SK-N-SH treated with all-trans-retinoic acid at 6 μM for 48 hours (cell line): Measurements from ENCODE around the gene EHD4.

Source experiments
- ATAC-seq: fragments of 200-7000 bp; cut with Tn5 transposase; 3 replicates; pipeline ENCODE4 v1.9.1; 2020; ENCODE audit warnings: mild to moderate bottlenecking, moderate library complexity
- ARNTL ChIP-seq: fragments of 450-650 bp; formaldehyde crosslinking; IDR thresholded peaks from 2 replicates; pipeline ENCODE4 v1.5.0; 2020; ENCODE audit warnings: low read depth, mild to moderate bottlenecking, moderate library complexity, borderline replicate concordance
- BACH2 ChIP-seq: fragments of 250-450 bp; sonication (Bioruptor Pico); IDR thresholded peaks from 2 replicates; pipeline ENCODE4 v1.9.0; 2021; ENCODE audit warnings: mild to moderate bottlenecking, borderline replicate concordance
- CREB5 ChIP-seq: fragments of 250-450 bp; sonication (Bioruptor Pico); IDR thresholded peaks from 2 replicates; pipeline ENCODE4 v1.5.1; 2020; ENCODE audit warnings: low read depth, mild to moderate bottlenecking, moderate library complexity
- CSDC2 ChIP-seq: fragments of 250-450 bp; sonication (Bioruptor Pico); IDR thresholded peaks from 2 replicates; pipeline ENCODE4 v1.5.0; 2020; ENCODE audit warnings: mild to moderate bottlenecking, moderate library complexity
- ESRRG ChIP-seq: fragments of 250-450 bp; sonication (Bioruptor Pico); IDR thresholded peaks from 2 replicates; pipeline ENCODE4 v1.6.1; 2021; ENCODE audit warnings: mild to moderate bottlenecking
- GLIS3 ChIP-seq: fragments of 250-450 bp; sonication (Bioruptor Pico); IDR thresholded peaks from 2 replicates; pipeline ENCODE4 v1.5.0; 2020; ENCODE audit warnings: mild to moderate bottlenecking, moderate library complexity
- ISL1 ChIP-seq: fragments of 250-450 bp; sonication (Bioruptor Pico); IDR thresholded peaks from 2 replicates; pipeline ENCODE4 v2.1.2; 2022; ENCODE audit warnings: mild to moderate bottlenecking, moderate library complexity
- OSR1 ChIP-seq: fragments of 250-450 bp; sonication (Bioruptor Pico); IDR thresholded peaks from 2 replicates; pipeline ENCODE4 v1.8.0; 2022; ENCODE audit warnings: moderate library complexity, mild to moderate bottlenecking, inconsistent platforms
- PATZ1 ChIP-seq: fragments of 250-450 bp; sonication (Bioruptor Pico); IDR thresholded peaks from 2 replicates; pipeline ENCODE4 v1.8.0; 2020; ENCODE audit warnings: mild to moderate bottlenecking, moderate library complexity, borderline replicate concordance
- PPARA ChIP-seq: fragments of 250-450 bp; sonication (Bioruptor Pico); IDR thresholded peaks from 2 replicates; pipeline ENCODE4 v1.5.0; 2020; ENCODE audit warnings: mild to moderate bottlenecking, borderline replicate concordance
- SNAI2 ChIP-seq: fragments of 250-450 bp; sonication (Bioruptor Pico); IDR thresholded peaks from 2 replicates; pipeline ENCODE4 v1.5.0; 2020; ENCODE audit warnings: mild to moderate bottlenecking, moderate library complexity
- TCF4 ChIP-seq: fragments of 250-450 bp; sonication (Bioruptor Pico); IDR thresholded peaks from 2 replicates; pipeline ENCODE4 v1.8.0; 2021; ENCODE audit warnings: mild to moderate bottlenecking, moderate library complexity, borderline replicate concordance
- TOX ChIP-seq: fragments of 250-450 bp; sonication (Bioruptor Pico); IDR thresholded peaks from 2 replicates; pipeline ENCODE4 v1.8.0; 2021; ENCODE audit warnings: mild to moderate bottlenecking, moderate library complexity, borderline replicate concordance
- ZC3H10 ChIP-seq: fragments of 250-450 bp; sonication (Bioruptor Pico); IDR thresholded peaks from 2 replicates; pipeline ENCODE4 v1.5.1; 2021; ENCODE audit warnings: mild to moderate bottlenecking, moderate library complexity
- ZFP3 ChIP-seq: fragments of 250-450 bp; sonication (Bioruptor Pico); IDR thresholded peaks from 2 replicates; pipeline ENCODE4 v1.5.0; 2020; ENCODE audit warnings: mild to moderate bottlenecking, moderate library complexity
- ZFP30 ChIP-seq: fragments of 450-650 bp; formaldehyde crosslinking; IDR thresholded peaks from 2 replicates; pipeline ENCODE4 v1.5.0; 2022; ENCODE audit warnings: mild to moderate bottlenecking, moderate library complexity
- ZNF565 ChIP-seq: fragments of 450-650 bp; formaldehyde crosslinking; conservative IDR thresholded peaks from 2 replicates; pipeline ENCODE4 v1.5.0; 2020; ENCODE audit warnings: low read depth, mild to moderate bottlenecking, moderate library complexity
- ZNF70 ChIP-seq: fragments of 450-650 bp; formaldehyde crosslinking; IDR thresholded peaks from 2 replicates; pipeline ENCODE4 v1.5.0; 2020; ENCODE audit warnings: mild to moderate bottlenecking, moderate library complexity
- ZNF8 ChIP-seq: fragments of 450-650 bp; formaldehyde crosslinking; IDR thresholded peaks from 2 replicates; pipeline ENCODE4 v1.5.0; 2020; ENCODE audit warnings: mild to moderate bottlenecking, moderate library complexity
- TF ChIP-seq, protein P1 (sequence below): fragments of 250-450 bp; sonication (Bioruptor Pico); IDR thresholded peaks from 2 replicates; pipeline ENCODE4 v1.8.0; 2021; ENCODE audit warnings: low read depth, mild to moderate bottlenecking, moderate library complexity, borderline replicate concordance
- TF ChIP-seq, protein P2 (sequence below): fragments of 250-450 bp; sonication (Bioruptor Pico); IDR thresholded peaks from 2 replicates; pipeline ENCODE4 v1.5.1; 2021; ENCODE audit warnings: mild to moderate bottlenecking, moderate library complexity

EHD4 gene

GRCh38 chr15:41928100-41928499 lies 44.3 kb downstream of the EHD4 start (continued):
- TF ChIP-seq ZNF565 (no peak), BACH2 (CRISPR knock-in tag) (no peak), OSR1 (CRISPR knock-in tag) (no peak)

- no peak for ATAC-seq
- TF ChIP-seq PPARA (CRISPR knock-in tag) (no peak), ZFP30 (CRISPR knock-in tag) (no peak), ESRRG (no peak), ZC3H10 (CRISPR knock-in tag) (no peak), TCF4 (CRISPR knock-in tag) (no peak), CSDC2 (CRISPR knock-in tag) (no peak), BACH2 (CRISPR knock-in tag) (no peak), ISL1 (CRISPR knock-in tag) (no peak), OSR1 (CRISPR knock-in tag) (no peak), ZNF565 (no peak), TOX (no peak), PATZ1 (CRISPR knock-in tag) (no peak)
Measured at GRCh38 chr15:41927536-41927935, 44.8 kb downstream of the EHD4 start.

GRCh38 chr15:41926185-41927056 lies 45.9 kb downstream of the EHD4 start:
- no peak for ATAC-seq
- TF ChIP-seq CSDC2 (CRISPR knock-in tag), result no peak
- TF ChIP-seq ZC3H10 (CRISPR knock-in tag), result no peak
- no peak for TF ChIP-seq ZFP30 (CRISPR knock-in tag)
- no peak for TF ChIP-seq OSR1 (CRISPR knock-in tag)
- TF ChIP-seq ZNF565, result no peak
- TF ChIP-seq PPARA (CRISPR knock-in tag), result no peak
- TF ChIP-seq ZNF8, result no peak
- TF ChIP-seq TOX, result no peak
- TF ChIP-seq SNAI2 (CRISPR knock-in tag), result no peak
- TF ChIP-seq TCF4 (CRISPR knock-in tag), result no peak
- TF ChIP-seq, protein P1, sequence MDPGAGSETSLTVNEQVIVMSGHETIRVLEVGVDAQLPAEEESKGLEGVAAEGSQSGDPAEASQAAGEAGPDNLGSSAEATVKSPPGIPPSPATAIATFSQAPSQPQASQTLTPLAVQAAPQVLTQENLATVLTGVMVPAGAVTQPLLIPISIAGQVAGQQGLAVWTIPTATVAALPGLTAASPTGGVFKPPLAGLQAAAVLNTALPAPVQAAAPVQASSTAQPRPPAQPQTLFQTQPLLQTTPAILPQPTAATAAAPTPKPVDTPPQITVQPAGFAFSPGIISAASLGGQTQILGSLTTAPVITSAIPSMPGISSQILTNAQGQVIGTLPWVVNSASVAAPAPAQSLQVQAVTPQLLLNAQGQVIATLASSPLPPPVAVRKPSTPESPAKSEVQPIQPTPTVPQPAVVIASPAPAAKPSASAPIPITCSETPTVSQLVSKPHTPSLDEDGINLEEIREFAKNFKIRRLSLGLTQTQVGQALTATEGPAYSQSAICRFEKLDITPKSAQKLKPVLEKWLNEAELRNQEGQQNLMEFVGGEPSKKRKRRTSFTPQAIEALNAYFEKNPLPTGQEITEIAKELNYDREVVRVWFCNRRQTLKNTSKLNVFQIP (CRISPR knock-in tag), result no peak
- TF ChIP-seq, protein P2, sequence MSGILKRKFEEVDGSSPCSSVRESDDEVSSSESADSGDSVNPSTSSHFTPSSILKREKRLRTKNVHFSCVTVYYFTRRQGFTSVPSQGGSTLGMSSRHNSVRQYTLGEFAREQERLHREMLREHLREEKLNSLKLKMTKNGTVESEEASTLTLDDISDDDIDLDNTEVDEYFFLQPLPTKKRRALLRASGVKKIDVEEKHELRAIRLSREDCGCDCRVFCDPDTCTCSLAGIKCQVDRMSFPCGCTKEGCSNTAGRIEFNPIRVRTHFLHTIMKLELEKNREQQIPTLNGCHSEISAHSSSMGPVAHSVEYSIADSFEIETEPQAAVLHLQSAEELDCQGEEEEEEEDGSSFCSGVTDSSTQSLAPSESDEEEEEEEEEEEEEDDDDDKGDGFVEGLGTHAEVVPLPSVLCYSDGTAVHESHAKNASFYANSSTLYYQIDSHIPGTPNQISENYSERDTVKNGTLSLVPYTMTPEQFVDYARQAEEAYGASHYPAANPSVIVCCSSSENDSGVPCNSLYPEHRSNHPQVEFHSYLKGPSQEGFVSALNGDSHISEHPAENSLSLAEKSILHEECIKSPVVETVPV (CRISPR knock-in tag), result no peak

DNA sequence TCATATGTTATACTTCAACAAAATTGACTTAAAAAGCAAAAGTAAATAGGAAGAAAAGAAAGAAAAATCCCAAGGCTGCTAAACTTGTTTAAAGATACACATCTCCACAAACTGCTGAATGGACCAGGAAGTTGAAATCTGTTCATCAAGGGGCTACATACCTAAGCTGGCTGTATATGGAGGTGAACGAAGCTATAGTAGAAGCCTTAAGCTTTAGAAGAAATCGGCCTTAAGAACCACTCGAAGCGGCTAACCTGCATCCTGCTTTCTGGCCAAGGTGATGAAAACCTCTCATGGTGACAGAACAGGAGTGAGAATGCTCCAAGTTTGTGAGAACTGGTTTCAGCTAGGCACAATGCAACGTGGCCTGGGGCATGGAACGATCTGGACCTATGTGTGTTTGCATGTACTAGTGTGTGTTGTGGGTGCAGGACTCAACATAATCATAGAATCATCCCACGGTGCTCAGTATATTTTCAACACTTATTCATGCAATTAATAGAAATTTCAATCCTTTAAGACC lies 47.2 kb downstream of the EHD4 start:
- ATAC-seq, result no peak
- TF ChIP-seq ARNTL (CRISPR knock-in tag), result no peak
- TF ChIP-seq ZNF70 (CRISPR knock-in tag), result no peak
- TF ChIP-seq SNAI2 (CRISPR knock-in tag), result no peak
- no peak for TF ChIP-seq ZNF565
- TF ChIP-seq, all 23 proteins: peak for 0

- no peak for ATAC-seq
- TF ChIP-seq CREB5 (CRISPR knock-in tag) (no peak), ESRRG (no peak), ZNF70 (CRISPR knock-in tag) (no peak), ZC3H10 (CRISPR knock-in tag) (no peak), ARNTL (CRISPR knock-in tag) (no peak), TCF4 (CRISPR knock-in tag) (no peak), OSR1 (CRISPR knock-in tag) (no peak), TOX (no peak), ZFP30 (CRISPR knock-in tag) (no peak), ZFP3 (CRISPR knock-in tag) (no peak), BACH2 (CRISPR knock-in tag) (no peak), GLIS3 (CRISPR knock-in tag) (no peak), ZNF8 (no peak)
- TF ChIP-seq, protein P2 (CRISPR knock-in tag), result no peak
- TF ChIP-seq, protein P1 (CRISPR knock-in tag), result no peak
Measured at GRCh38 chr15:41923401-41923997, 48.9 kb downstream of the EHD4 start.
